ENCODE data around the gene ICAM1. TPM values are rescaled to one million over a fixed set of nuclear protein-coding genes. Genes with fewer than 3 reads are reported as not detected.

ICAM1 gene
- total and polyA plus RNA-seq, 2 of the 13 experiments (the other 11 are each of a cell fraction or from before 2014, with no cell fraction given): 37.9 to 98.4 TPM

DNA sequence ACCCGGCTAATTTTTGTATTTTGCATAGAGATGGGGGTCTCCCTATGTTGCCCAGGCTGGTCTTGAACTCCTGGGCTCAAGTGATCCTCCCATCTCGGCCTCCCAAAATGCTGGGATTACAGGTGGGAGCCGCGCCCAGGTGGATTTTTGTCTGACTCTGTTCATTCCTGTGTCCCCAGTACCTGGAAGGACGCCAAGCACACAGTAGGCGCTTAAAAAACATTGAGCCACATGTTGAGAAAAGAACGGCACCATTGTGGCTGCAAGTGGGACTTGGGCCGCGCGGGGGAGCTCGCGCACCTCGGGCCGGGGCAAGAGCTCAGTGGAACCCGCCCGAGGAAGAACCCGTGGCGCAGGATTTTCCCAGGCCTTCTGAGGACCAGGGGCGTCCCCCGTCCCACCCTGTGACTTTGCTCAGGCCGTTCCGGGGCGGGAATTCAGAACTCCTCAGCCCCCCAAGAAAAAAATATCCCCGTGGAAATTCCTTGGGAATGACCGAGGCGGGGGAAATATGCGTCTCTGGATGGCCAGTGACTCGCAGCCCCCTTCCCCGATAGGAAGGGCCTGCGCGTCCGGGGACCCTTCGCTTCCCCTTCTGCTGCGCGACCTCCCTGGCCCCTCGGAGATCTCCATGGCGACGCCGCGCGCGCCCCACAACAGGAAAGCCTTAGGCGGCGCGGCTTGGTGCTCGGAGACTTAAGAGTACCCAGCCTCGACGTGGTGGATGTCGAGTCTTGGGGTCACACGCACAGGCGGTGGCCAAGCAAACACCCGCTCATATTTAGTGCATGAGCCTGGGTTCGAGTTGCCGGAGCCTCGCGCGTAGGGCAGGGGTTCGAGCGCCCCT lies 1.4 kb upstream of the ICAM1 start (continued):
- TF ChIP-seq ZNF577 (CRISPR knock-in tag; IDR thresholded peaks at IDR 0.05; ENCODE audit: borderline replicate concordance, low read depth) (no peak), CBX2 (IDR thresholded peaks at IDR 0.05; ENCODE audit: low read depth, low read length) (no peak), CBX2 (CRISPR knock-in tag; IDR thresholded peaks at IDR 0.05; ENCODE audit: low read depth) (no peak), KDM4B (CRISPR knock-in tag; IDR thresholded peaks at IDR 0.05) (0 out of 2 replicates have a peak, but pooled peaks have one; percentile 32), STAG1 (CRISPR knock-in tag; IDR thresholded peaks at IDR 0.05) (peak; percentile 91), ZNF30 (CRISPR knock-in tag; IDR thresholded peaks at IDR 0.05) (no peak), EZH2 (conservative IDR thresholded peaks at IDR 0.05; ENCODE audit: low read depth, low read length) (no peak), IRF2 (CRISPR knock-in tag; IDR thresholded peaks at IDR 0.05) (peak; percentile 76), ZSCAN21 (CRISPR knock-in tag; IDR thresholded peaks at IDR 0.05; ENCODE audit: borderline replicate concordance) (peak; percentile 32; the same call in 1 of the 2 replicates), ERF (CRISPR knock-in tag; IDR thresholded peaks at IDR 0.05) (0 out of 2 replicates have a peak, but pooled peaks have one; percentile 38), ZMYM2 (CRISPR knock-in tag; IDR thresholded peaks at IDR 0.05) (peak; percentile 93), ZNF737 (CRISPR knock-in tag; IDR thresholded peaks at IDR 0.05; ENCODE audit: borderline replicate concordance) (no peak), ZKSCAN8 (CRISPR knock-in tag; IDR thresholded peaks at IDR 0.05; ENCODE audit: borderline replicate concordance) (peak; percentile 98), ZNF83 (CRISPR knock-in tag; IDR thresholded peaks at IDR 0.05; ENCODE audit: borderline replicate concordance) (no peak), TEAD2 (CRISPR knock-in tag; IDR thresholded peaks at IDR 0.05) (no peak), ZNF713 (CRISPR knock-in tag; IDR thresholded peaks at IDR 0.05) (0 out of 2 replicates have a peak, but pooled peaks have one; percentile 73), AHR (CRISPR knock-in tag; IDR thresholded peaks at IDR 0.05) (0 out of 2 replicates have a peak, but pooled peaks have one; percentile 29), ZNF350 (CRISPR knock-in tag; IDR thresholded peaks at IDR 0.05; ENCODE audit: borderline replicate concordance, low read depth) (0 out of 2 replicates have a peak, but pooled peaks have one; percentile 15)
- TF ChIP-seq, protein P1, sequence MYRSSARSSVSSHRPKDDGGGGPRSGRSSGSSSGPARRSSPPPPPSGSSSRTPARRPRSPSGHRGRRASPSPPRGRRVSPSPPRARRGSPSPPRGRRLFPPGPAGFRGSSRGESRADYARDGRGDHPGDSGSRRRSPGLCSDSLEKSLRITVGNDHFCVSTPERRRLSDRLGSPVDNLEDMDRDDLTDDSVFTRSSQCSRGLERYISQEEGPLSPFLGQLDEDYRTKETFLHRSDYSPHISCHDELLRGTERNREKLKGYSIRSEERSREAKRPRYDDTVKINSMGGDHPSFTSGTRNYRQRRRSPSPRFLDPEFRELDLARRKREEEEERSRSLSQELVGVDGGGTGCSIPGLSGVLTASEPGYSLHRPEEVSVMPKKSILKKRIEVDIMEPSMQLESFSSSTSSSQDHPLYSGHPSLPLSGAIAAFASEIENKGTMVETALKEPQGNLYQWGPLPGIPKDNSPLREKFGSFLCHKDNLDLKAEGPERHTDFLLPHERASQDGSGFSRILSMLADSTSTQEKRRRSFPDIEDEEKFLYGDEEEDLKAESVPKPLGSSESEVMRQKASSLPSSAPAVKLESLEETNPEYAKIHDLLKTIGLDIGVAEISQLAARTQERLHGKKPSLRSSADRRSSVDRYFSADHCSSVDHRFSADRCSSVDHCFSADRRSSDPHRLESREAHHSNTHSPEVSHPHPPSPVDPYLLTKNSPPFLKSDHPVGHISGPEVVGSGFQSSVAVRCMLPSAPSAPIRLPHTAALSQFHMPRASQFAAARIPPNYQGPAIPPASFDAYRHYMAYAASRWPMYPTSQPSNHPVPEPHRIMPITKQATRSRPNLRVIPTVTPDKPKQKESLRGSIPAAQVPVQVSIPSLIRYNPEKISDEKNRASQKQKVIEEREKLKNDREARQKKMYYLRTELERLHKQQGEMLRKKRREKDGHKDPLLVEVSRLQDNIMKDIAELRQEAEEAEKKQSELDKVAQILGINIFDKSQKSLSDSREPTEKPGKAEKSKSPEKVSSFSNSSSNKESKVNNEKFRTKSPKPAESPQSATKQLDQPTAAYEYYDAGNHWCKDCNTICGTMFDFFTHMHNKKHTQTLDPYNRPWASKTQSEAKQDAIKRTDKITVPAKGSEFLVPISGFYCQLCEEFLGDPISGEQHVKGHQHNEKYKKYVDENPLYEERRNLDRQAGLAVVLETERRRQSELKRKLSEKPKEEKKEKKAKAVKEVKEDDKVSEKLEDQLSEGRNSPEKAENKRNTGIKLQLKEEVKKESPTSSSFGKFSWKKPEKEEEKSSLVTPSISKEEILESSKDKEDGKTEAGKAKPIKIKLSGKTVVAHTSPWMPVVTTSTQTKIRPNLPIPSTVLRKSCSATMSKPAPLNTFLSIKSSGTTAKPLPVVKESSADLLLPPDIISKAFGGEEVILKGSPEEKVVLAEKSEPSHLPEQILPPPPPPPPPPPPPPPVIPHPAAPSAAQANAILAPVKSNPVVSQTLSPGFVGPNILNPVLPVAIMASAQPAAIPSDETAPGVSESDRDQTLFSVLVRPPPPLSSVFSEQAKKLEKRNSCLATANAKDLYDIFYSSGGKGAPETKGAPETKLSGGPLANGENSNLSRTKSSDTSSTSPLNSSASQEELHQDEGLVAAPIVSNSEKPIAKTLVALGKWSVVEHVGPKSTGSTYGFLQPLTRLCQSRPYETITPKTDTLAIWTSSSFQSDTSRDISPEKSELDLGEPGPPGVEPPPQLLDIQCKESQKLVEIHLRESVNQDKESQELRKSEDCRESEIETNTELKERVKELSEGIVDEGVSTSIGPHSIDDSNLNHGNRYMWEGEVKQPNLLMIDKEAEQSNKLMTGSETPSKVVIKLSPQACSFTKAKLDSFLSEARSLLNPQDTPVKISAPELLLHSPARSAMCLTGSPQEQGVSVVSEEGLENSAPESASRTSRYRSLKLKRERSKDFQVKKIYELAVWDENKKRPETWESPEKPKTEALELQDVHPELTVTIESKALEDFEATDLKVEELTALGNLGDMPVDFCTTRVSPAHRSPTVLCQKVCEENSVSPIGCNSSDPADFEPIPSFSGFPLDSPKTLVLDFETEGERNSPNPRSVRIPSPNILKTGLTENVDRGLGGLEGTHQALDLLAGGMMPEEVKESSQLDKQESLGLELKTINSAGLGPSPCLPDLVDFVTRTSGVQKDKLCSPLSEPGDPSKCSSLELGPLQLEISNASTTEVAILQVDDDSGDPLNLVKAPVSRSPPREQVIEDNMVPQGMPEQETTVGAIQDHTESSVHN (CRISPR knock-in tag; IDR thresholded peaks at IDR 0.05): no peak
- TF ChIP-seq, protein P2, sequence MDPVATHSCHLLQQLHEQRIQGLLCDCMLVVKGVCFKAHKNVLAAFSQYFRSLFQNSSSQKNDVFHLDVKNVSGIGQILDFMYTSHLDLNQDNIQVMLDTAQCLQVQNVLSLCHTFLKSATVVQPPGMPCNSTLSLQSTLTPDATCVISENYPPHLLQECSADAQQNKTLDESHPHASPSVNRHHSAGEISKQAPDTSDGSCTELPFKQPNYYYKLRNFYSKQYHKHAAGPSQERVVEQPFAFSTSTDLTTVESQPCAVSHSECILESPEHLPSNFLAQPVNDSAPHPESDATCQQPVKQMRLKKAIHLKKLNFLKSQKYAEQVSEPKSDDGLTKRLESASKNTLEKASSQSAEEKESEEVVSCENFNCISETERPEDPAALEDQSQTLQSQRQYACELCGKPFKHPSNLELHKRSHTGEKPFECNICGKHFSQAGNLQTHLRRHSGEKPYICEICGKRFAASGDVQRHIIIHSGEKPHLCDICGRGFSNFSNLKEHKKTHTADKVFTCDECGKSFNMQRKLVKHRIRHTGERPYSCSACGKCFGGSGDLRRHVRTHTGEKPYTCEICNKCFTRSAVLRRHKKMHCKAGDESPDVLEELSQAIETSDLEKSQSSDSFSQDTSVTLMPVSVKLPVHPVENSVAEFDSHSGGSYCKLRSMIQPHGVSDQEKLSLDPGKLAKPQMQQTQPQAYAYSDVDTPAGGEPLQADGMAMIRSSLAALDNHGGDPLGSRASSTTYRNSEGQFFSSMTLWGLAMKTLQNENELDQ (CRISPR knock-in tag; IDR thresholded peaks at IDR 0.05; ENCODE audit: borderline replicate concordance): no peak

All from HepG2 (cell line).